Progenitor cell of endocrine pancreas (in vitro differentiated cells): ENCODE results near the gene CDH1. TPM values are rescaled to one million over a fixed set of nuclear protein-coding genes. Genes with fewer than 3 reads are reported as not detected.

Source experiments
- DNase-seq: peaks from one replicate; pipeline ENCODE4 v3.0.0; 2021; ENCODE audit warnings: low spot score; ENCODE audit not compliant: unreplicated experiment
- H3K27ac Mint-ChIP-seq: 2 replicates; pipeline ENCODE4 v1.8.0; 2021; ENCODE audit warnings: mild to moderate bottlenecking, moderate library complexity, mixed read lengths
- H3K27me3 Mint-ChIP-seq: 2 replicates; pipeline ENCODE4 v1.8.0; 2021; ENCODE audit warnings: mixed read lengths
- H3K36me3 Mint-ChIP-seq: 2 replicates; pipeline ENCODE4 v1.8.0; 2022; ENCODE audit warnings: mixed read lengths; ENCODE audit not compliant: insufficient read depth
- H3K4me1 Mint-ChIP-seq: 2 replicates; pipeline ENCODE4 v1.8.0; 2021; ENCODE audit warnings: low read depth, mixed read lengths
- H3K4me3 Mint-ChIP-seq: 2 replicates; pipeline ENCODE4 v1.8.0; 2021; ENCODE audit warnings: low read depth, mild to moderate bottlenecking, moderate library complexity, mixed read lengths
- H3K9me3 Mint-ChIP-seq: 2 replicates; pipeline ENCODE4 v1.8.0; 2021; ENCODE audit warnings: low read depth, mixed read lengths
- total RNA-seq: library from RNA; stranded (reverse); gene quantifications from 2 replicates; pipeline ENCODE4 v1.2.1, GENCODE V29; 2021
- TF ChIP-seq, protein P1 (sequence below): fragments of 200-600 bp; sonication (generic); IDR thresholded peaks from one replicate; pipeline ENCODE4 v1.5.0; 2021; ENCODE audit warnings: antibody characterized with exemption, mild to moderate bottlenecking; ENCODE audit not compliant: unreplicated experiment

Gene CDH1
- total RNA-seq, 1 donor from 2014 or later, result 586 TPM

DNA sequence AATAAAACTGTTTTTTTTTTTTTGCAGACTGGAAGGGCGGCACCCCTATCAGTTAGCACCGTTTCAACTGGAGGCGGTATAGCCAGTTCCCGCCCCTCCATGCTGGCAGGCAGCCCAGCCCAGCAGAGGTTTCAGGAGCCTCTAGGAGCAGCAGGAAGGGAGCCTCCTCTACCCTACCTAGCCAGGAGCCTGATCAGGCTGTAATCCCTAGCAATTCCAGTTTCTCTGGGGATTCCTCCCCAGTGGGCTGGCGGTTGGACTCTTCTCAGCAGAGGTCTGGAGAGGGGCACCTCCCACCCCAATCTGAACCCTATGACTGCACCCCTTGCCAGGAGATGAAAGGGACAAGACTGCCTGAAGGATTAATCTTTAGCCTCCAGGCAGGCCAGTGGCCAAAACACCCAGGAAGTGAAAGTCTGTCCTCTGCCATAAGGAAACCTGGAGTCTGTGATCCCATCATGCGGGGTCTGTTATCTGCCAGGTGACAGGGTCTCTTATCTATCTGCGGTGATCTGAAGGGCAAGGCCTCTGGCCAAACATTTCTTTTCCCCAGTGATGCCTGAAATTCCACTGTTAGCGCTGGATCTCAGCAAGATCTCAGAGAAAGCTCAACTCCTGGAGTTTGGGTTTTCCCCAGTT lies 4.9 kb upstream of the CDH1 start:
- no peak for DNase-seq
- TF ChIP-seq, protein P1, sequence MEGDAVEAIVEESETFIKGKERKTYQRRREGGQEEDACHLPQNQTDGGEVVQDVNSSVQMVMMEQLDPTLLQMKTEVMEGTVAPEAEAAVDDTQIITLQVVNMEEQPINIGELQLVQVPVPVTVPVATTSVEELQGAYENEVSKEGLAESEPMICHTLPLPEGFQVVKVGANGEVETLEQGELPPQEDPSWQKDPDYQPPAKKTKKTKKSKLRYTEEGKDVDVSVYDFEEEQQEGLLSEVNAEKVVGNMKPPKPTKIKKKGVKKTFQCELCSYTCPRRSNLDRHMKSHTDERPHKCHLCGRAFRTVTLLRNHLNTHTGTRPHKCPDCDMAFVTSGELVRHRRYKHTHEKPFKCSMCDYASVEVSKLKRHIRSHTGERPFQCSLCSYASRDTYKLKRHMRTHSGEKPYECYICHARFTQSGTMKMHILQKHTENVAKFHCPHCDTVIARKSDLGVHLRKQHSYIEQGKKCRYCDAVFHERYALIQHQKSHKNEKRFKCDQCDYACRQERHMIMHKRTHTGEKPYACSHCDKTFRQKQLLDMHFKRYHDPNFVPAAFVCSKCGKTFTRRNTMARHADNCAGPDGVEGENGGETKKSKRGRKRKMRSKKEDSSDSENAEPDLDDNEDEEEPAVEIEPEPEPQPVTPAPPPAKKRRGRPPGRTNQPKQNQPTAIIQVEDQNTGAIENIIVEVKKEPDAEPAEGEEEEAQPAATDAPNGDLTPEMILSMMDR, result no peak
- no peaks in the 10 kb centered on the region for H3K9me3 Mint-ChIP-seq
- H3K27ac Mint-ChIP-seq, result no peak overlapping the region
- H3K4me1 Mint-ChIP-seq, result peaks cover 18% of the 10 kb centered on the region
- no peaks in the 10 kb centered on the region for H3K36me3 Mint-ChIP-seq
- H3K27me3 Mint-ChIP-seq, result no peaks in the 10 kb centered on the region
- no peak overlapping the region for H3K4me3 Mint-ChIP-seq

DNA sequence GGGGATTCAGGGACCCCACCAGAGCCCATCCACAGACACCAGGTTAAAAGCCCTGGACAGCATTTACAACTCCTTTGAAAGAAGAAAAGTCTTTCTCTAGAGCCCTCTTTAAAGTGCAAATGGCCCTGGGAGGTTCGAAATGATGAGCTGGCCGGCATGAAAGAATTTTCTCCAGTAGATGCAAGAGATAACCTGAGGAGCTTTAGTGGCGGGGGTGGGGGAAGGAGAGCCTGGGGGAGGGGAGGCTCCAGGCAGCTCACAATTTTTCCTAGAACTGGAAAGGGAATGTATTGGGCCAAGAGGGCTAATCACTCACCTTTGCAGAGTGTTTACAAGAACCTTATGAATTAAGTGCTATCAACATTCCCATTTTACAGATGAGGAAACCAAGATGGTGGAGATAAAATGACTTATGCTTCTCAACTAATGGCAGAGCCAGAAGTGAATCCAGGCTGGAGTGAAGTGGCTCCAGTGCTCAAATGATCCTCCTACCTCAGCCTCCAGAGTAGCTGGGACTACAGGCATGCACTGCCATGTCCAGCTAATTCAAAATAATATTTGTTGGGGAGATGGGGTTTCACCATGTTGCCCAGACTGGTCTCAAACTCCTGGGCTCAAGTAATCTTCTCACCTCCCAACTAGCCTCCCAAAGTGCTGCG lies 4.2 kb upstream of the CDH1 start:
- Mint-ChIP-seq H3K27me3 (no peaks in the 10 kb centered on the region), H3K4me1 (peaks cover 19% of the 10 kb centered on the region), H3K36me3 (peaks cover 2% of the 10 kb centered on the region), H3K27ac (no peak overlapping the region), H3K9me3 (no peaks in the 10 kb centered on the region), H3K4me3 (no peak overlapping the region)
- DNase-seq, result no peak
- TF ChIP-seq, protein P1, result no peak

DNA sequence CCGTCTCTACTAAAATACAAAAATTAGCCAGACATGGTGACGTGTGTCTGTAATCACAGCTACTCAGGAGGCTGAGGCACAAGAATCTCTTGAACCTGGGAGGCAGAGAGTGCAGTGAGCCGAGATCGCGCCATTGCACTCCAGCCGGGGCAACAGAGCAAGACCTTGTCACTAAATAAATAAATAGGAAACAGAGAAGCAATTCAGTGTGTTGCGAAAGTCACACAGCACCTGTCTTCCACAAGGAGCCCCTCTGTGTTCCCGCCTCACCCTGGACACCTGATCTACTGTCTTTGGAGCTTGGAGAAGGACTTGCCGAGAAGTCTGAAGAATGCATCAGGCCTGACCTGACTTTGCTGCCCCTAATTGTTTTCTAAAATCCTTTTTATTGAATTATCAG lies 3.5 kb upstream of the CDH1 start:
- no peaks in the 10 kb centered on the region for H3K9me3 Mint-ChIP-seq
- peaks cover 21% of the 10 kb centered on the region for H3K4me1 Mint-ChIP-seq
- TF ChIP-seq, protein P1, result no peak
- H3K27ac Mint-ChIP-seq, result no peak overlapping the region
- H3K27me3 Mint-ChIP-seq, result no peaks in the 10 kb centered on the region
- DNase-seq, result no peak
- no peak overlapping the region for H3K4me3 Mint-ChIP-seq
- peaks cover 2% of the 10 kb centered on the region for H3K36me3 Mint-ChIP-seq

DNA sequence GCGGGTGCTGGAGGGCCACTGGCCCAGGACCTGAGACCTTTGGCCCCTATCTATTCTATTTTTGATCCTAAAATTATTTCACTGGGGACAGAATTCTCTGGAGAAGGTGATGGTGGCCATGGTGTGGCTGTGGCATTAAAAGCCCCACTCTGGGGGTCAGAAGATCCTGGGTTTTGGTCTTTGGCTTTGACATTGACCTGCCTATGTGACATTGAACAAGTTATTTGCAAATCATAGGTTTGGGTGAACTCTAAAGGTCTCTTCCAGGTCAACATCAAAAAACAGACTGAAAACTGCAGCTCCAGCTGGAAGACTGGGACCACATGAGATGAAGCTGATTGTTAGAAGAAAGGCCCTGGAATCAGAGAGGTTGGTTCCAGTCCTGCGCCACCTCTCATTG lies 2.3 kb upstream of the CDH1 start:
- TF ChIP-seq, protein P1, result no peak
- no peak for DNase-seq
- H3K9me3 Mint-ChIP-seq, result no peaks in the 10 kb centered on the region
- H3K4me1 Mint-ChIP-seq, result peaks cover 22% of the 10 kb centered on the region
- H3K27ac Mint-ChIP-seq, result peak overlapping the region; percentile 89
- no peaks in the 10 kb centered on the region for H3K27me3 Mint-ChIP-seq
- H3K36me3 Mint-ChIP-seq, result peaks cover 3% of the 10 kb centered on the region
- H3K4me3 Mint-ChIP-seq, result no peak overlapping the region

DNA sequence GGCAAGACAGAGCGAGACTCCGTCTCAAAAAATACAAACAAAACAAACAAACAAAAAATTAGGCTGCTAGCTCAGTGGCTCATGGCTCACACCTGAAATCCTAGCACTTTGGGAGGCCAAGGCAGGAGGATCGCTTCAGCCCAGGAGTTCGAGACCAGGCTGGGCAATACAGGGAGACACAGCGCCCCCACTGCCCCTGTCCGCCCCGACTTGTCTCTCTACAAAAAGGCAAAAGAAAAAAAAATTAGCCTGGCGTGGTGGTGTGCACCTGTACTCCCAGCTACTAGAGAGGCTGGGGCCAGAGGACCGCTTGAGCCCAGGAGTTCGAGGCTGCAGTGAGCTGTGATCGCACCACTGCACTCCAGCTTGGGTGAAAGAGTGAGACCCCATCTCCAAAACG lies 531 bp upstream of the CDH1 start:
- H3K27me3 Mint-ChIP-seq, result no peaks in the 10 kb centered on the region
- H3K9me3 Mint-ChIP-seq, result no peaks in the 10 kb centered on the region
- TF ChIP-seq, protein P1, result no peak
- peak overlapping the region; percentile 99 for H3K4me3 Mint-ChIP-seq
- H3K36me3 Mint-ChIP-seq, result peaks cover 7% of the 10 kb centered on the region
- H3K4me1 Mint-ChIP-seq, result peaks cover 38% of the 10 kb centered on the region
- peak overlapping the region; percentile 82 for H3K27ac Mint-ChIP-seq
- DNase-seq, result no peak
